ENCODE results near the gene OAS2. TPM values are rescaled to one million over a fixed set of nuclear protein-coding genes. Genes with fewer than 3 reads are reported as not detected.
A peak's percentile ranks its signal among the peaks of the same experiment; 100 is the strongest.

OAS2 gene
- total and polyA plus RNA-seq, 9 of the 15 experiments (the other 6 are each of a cell fraction or from before 2014, with no cell fraction given), result 0.13 to 0.85 TPM; not detected in 7

- TF ChIP-seq MAX (CRISPR knock-in tag; IDR thresholded peaks at IDR 0.05), result peak; percentile 19; the same call in 1 of the 2 replicates
- TF ChIP-seq NR2C2 (CRISPR knock-in tag; IDR thresholded peaks at IDR 0.05), result no peak
- TF ChIP-seq NR2C2 (tag; IDR thresholded peaks at IDR 0.05), result peak; percentile 66; the same call in 1 of the 2 replicates
- peak; percentile 77 for TF ChIP-seq FOSL1 (tag; conservative IDR thresholded peaks at IDR 0.05)
- TF ChIP-seq KDM4B (IDR thresholded peaks at IDR 0.05; ENCODE audit: borderline replicate concordance in 2 of 2, low read depth in 1 of 2), result no peak
Measured at GRCh38 chr12:113040722-113041171, 62.4 kb downstream of the OAS2 start (continued).

- in situ Hi-C loops (cut with MboI), result no loop called here
- Histone ChIP-seq H3K4me1 (replicated peaks in 1 of 2; ENCODE audit: control insufficient read depth in 2 of 2, insufficient read depth in 2 of 2, low read length in 2 of 2) (no peaks in the 10 kb centered on the region; a peak in 2 of 5 replicates), H3K4me2 (ENCODE audit: insufficient read depth, low read length) (no peak overlapping the region), H3K9ac (ENCODE audit: insufficient read depth in 1 of 2, low read depth in 2 of 2, low read length in 2 of 2) (no peak overlapping the region), H3K79me2 (ENCODE audit: control insufficient read depth, insufficient read depth, low read length) (no peaks in the 10 kb centered on the region), H3K4me3 (no peak overlapping the region), H3K27ac (ENCODE audit: extremely low read depth, low read depth, low read length) (no peak overlapping the region), H3K9me3 (replicated peaks; ENCODE audit: control insufficient read depth, insufficient read depth, low read depth, low read length) (no peaks in the 10 kb centered on the region), H3K27me3 (ENCODE audit: control insufficient read depth in 2 of 2, insufficient read depth in 2 of 2, low read length in 2 of 2) (peaks cover 6 to 27% of the 10 kb centered on the region in 2 experiments; a peak in 3 of 5 replicates), H3K36me3 (ENCODE audit: control insufficient read depth, insufficient read depth, low read length) (no peaks in the 10 kb centered on the region), H4K20me1 (replicated peaks; ENCODE audit: control insufficient read depth, insufficient read depth, low read length) (no peaks in the 10 kb centered on the region; the same call in 1 of the 2 replicates), H3K9me1 (ENCODE audit: control insufficient read depth, insufficient read depth, low read length) (no peaks in the 10 kb centered on the region), H2AFZ (ENCODE audit: low read depth, low read length) (no peak overlapping the region)
- ChIA-PET CTCF (ENCODE audit: low intra/inter-chr PET ratio) (no interaction called here), POLR2A (no interaction called here)
- ATAC-seq, result no peak
- intact Hi-C loops (cut with micrococcal nuclease), result no loop called here
- TF ChIP-seq SMAD4 (CRISPR knock-in tag; conservative IDR thresholded peaks at IDR 0.05) (no peak), SRSF1 (IDR thresholded peaks at IDR 0.05; ENCODE audit: low read depth, low read length) (no peak), ATF1 (CRISPR knock-in tag; IDR thresholded peaks at IDR 0.05) (no peak), ATF1 (tag; IDR thresholded peaks at IDR 0.05) (no peak), HOXB6 (CRISPR knock-in tag; IDR thresholded peaks at IDR 0.05; ENCODE audit: borderline replicate concordance) (no peak), NFYB (IDR thresholded peaks at IDR 0.05; ENCODE audit: extremely low read depth, insufficient read length) (no peak), BCOR (IDR thresholded peaks at IDR 0.05) (peak; percentile 64; the same call in 1 of the 2 replicates), ZFP36 (IDR thresholded peaks at IDR 0.05; ENCODE audit: low read depth, low read length, partially characterized antibody) (peak; percentile 69), STAT5B (CRISPR knock-in tag; IDR thresholded peaks at IDR 0.05) (no peak), ZNF282 (CRISPR knock-in tag; IDR thresholded peaks at IDR 0.05) (no peak), RBM25 (IDR thresholded peaks at IDR 0.05; ENCODE audit: low read depth, low read length, severe bottlenecking) (peak; percentile 72), TBL1XR1 (IDR thresholded peaks at IDR 0.05; ENCODE audit: low read length in 2 of 2) (no peak)
- no peak for DNase-seq (ENCODE audit: extremely low read depth in 1 of 4, low spot score in 3 of 4)
- WGBS (ENCODE audit: insufficient coverage, low coverage, missing lambda C conversion rate), result under 1% methylated on average over 7 of the region's 7 CpGs
- FAIRE-seq, result no peak
- BruUV-seq (replicated peaks), result no TSS peak
Measured at GRCh38 chr12:113041560-113041959, 63.2 kb downstream of the OAS2 start.
